Islet precursor cell (in vitro differentiated cells): Measurements from ENCODE around the gene EPHA3.
"Not testable (repeated sequence)": the region's sequence is repeated elsewhere in the genome, so short reads cannot be mapped to it uniquely, and the experiment has no call there.

Experiments used
- DNase-seq: peaks from one replicate; pipeline ENCODE4 v3.0.0-alpha.2; 2018

Gene EPHA3

GRCh38 chr3:89289574-89290190 lies 182.3 kb downstream of the EPHA3 start:
- DNase-seq = no peak

GRCh38 chr3:89297199-89297598 lies 189.8 kb downstream of the EPHA3 start:
- no peak for DNase-seq

DNA sequence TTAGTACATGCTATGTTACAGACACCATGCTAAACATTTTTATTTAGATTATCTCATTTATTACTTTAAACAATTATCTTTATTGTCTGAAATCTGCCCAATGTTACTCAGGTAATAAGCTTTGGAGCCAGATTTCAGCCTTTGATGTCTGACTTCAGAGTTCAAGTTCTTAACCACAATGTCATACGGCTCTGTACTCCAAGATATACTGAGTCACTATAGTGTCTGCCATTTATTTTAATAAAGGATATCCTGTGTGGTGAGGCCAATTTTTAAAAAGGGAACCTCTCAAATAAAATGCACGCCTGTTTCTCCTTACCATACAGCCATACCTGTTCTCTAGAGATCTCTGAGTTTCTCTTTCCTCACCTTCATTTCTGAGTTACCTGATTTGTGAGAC lies 193.1 kb downstream of the EPHA3 start:
- no peak for DNase-seq

DNA sequence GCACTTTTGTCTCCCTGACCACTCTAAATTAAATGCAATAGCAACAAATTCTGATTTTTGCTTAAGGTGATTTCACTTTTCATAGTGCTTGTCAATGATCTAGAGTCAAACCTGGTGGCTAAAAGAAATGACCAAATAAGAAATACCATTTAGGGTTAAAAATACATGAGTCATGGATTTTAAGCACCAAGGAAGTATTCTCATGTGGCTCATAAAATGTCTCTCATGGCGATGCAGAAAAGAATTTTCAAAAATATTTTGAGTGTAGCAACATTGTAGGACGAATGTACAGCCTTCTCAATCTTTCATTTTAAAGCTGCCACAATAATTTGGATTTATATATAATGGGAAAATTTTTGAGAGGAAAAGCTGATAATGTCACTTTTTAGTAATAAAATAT lies 193.6 kb downstream of the EPHA3 start:
- DNase-seq = no peak

GRCh38 chr3:89303701-89304100 lies 196.3 kb downstream of the EPHA3 start:
- DNase-seq = no peak

- no peak for DNase-seq
Observed at GRCh38 chr3:89306540-89306939, 199.1 kb downstream of the EPHA3 start.

GRCh38 chr3:89311581-89311980 lies 204.2 kb downstream of the EPHA3 start:
- no peak for DNase-seq

DNA sequence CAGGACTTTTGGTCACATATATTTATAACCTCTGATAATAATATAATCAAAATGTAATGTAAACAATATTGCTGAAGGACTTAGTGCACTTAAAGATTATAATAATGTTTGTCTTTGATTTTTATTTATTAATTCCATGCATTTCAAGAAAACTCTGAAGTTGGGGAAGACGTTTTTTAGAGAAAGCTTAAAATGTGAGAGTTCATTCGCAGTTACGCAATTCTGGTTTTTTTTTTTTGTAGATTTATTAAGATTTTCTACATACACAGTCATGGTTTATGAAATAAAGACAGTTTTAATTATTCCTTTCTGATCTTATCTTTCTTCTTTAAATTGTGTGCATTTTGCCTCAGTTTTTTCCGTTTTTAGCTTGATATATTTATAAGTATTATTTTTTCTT lies 204.7 kb downstream of the EPHA3 start:
- DNase-seq = no peak

DNA sequence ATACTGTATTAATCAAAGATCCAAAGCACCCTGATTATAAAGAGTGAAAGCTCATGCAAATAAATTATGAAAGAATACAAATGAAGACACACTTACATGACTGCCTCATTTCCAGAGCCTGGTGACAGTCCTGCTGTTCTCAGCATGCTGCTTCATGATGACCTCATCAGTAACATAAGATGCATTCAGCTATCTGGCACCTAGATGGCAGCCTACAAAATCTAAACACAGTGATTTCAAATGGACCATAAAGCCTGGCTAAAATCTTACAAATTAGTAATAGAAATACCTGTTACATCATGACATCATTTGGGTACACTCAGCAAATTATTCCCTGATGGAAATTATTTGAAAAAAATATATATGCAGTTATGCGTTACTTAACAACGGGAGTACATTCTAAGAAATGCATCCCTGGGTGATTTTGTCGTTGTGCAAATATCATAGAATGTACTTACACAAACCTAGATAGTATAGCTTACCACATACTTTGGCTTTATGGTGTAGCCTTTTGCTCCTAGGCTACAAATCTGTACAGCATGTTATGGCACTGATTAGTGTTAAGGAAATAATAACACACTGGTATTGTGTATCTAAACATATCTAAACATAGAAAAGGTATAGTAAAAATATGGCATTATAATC lies 207.2 kb downstream of the EPHA3 start:
- DNase-seq = no peak

DNA sequence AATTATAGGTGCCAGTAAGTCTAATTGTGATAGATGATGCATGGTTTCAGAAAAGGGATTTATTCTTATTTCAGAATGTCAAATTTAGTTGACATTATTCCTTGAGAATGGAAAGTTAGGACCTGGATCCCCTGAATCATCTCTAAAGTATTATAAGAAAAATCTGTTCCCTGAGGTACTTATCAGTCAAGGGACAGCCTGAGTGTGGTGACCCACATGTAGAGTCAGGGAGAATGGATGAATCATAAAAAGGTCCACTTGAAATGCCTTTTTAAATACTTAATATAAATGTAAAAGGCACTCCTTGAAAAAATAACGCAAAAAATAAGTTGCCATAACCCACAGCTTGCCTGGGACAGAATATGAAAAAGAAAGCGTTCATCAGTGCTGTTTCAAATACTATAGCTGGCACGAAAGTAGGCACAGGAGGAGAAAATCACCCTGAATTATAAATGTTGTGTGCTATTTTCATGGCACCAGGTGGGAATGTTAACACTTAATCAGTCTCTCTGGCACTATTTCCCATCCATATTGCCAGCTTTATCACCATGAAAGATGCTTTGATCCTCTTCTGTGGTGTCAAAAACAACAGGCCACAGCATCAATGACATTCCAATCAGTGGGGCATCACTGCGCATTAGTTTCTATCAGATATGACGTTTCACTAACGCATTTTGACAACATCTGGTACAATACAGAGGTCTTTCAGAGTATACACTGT lies 208.5 kb downstream of the EPHA3 start:
- no peak for DNase-seq

- DNase-seq = no peak
Observed at GRCh38 chr3:89320186-89320585, 212.8 kb downstream of the EPHA3 start.

GRCh38 chr3:89326997-89327396 lies 219.6 kb downstream of the EPHA3 start:
- no peak for DNase-seq

GRCh38 chr3:89332386-89332785 lies 225.0 kb downstream of the EPHA3 start:
- DNase-seq = no peak

DNA sequence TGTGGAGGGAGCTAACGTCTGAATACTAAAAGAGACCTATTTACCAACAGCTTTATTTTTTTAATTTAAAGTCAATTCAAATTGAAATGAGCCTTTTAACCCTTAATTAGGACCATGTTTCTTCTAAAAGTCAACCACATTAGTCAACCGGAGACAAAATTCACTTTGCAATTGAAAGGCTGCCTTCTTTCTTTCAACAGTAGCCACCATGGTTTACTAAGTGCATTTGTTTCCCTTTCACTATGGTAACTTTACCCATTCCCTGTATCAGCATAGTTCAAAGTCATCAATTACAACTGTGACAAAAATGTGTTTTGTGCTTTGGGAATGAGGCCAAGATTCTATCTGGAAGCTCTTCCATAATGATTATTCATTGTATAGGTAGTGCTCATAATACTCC lies 225.4 kb downstream of the EPHA3 start:
- no peak for DNase-seq

DNA sequence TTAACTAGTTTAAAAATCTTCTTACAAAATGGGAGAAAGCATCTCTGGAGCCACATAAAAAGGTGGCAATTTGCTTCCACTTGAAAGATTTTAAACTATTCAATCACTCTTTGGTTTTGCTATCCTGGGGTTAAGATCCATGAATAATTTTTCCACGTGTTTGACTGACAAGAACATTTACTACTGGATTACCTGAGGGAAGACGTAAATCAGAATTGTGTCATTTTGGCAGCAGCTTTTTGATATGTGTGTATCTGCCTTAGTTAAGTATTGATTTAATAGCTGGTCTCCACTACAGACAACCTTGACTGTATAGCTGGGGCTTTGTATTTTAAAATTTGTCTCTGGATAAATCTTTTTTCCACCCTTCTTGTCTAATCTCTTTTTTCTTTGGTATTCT lies 228.3 kb downstream of the EPHA3 start:
- DNase-seq = no peak

GRCh38 chr3:89340408-89340807 lies 233.0 kb downstream of the EPHA3 start:
- DNase-seq = no peak

- DNase-seq = no peak
Observed at GRCh38 chr3:89344076-89344475, 236.7 kb downstream of the EPHA3 start.

- not testable (repeated sequence) for DNase-seq
Observed at GRCh38 chr3:89350935-89351334, 243.5 kb downstream of the EPHA3 start.

DNA sequence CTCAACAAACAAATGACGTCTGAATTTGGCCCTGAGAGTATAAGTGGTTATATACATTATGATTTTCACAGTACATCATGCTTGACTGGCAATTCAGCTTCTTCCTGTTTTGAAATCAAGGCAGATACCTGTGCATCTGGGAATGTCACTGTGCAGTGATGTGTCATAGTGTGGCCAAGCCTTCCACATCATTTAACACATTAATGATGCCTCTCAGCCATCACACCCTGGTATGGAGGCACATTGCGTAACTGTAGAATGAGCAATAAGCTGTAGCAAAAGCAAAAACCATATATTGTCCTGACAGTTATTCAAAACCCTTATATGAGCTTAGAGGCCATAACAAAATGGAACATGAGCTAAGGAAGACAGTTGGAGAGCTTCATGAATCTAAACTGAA lies 246.0 kb downstream of the EPHA3 start:
- DNase-seq = no peak

DNA sequence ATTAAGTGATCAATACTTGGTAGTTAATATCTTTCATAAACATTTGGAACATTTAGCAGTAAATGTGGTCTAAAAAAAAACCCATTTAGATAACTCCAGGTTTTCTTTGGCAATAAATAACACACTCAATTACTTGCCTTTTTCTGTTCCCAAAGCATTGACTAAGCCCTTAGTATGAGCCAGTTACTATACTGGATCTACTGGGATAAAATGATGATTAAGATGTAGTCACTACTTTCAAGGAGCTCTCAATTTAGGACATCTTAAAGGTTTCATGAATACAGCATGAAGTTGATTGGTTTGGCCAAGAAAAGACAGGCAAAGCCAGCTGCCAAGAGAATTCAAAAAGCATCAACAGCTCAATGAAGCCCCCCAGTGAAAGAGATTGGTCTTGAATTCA lies 250.9 kb downstream of the EPHA3 start:
- no peak for DNase-seq

DNA sequence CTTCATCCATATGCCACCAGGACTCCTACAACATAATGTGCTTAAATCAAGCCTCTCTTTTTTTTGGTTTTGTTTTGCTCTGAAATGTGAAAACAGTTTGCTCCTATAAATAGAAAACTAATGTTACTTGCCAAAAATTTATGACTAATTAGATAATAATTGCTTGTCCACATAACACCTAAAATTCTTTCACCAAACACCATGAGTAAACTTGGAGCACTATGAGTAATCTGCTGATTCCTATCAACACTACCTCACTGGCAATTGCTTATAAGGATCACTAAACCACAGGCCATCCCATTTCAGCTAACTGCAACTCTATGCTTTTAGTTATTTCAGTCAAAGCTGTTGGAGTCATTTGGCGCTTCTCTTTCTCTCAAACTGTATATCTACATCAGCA lies 252.7 kb downstream of the EPHA3 start:
- DNase-seq = no peak

DNA sequence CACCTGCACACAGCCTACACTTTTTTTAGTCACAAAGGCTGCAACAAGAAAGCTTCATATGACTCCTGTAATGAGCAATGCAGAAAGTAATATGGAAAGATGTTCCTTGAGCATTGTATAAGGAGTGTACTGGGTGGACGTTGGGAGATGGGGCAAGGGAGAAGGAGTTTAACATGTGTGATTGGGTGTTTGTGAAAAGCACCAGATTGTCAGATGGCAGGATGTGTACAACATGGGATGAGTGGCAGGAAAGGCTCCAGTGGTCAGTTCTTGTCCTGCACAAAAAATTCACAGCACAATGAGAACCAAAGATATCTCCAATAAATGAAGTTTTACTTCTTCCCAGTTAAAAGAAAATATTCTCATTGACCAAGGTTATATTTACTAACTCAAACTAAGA lies 255.1 kb downstream of the EPHA3 start:
- no peak for DNase-seq

DNA sequence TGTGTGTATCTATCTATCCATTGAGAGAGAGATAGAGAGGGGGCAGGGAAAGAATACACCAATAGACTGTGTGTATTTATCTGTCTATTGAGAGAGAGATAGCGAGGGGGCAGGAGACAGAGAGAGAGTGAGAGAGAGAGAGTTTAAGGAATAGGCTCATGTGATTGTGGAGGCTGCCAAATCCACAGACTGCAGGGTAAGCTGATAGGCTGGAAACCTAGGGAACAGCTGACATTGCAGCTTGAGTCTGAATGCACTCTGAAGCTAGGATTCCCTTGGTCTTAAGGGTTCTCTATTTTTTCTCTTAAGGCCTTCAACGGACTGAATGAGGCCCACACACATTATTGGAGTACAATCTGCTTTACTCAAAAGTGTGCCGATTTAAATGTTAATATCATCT lies 255.8 kb downstream of the EPHA3 start:
- DNase-seq = no peak

DNA sequence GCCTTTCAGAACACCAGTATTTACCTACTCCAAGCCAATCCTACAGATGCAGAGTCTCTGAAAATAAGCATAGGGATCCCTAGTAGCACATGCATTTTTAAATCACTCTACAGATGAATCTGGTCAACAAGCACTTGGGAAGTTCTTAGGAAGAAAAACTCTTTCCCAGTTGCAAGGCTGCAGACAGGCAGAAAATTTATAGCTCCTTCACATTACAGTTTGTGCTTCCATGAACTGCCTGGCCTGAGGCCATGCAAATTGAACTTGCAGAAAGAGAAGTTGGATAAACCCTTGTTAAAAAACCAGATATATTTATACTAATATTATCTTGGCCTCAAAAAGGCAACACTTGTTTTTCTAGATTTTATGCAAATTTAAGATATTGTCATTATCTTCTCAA lies 256.9 kb downstream of the EPHA3 start:
- DNase-seq = no peak

GRCh38 chr3:89367166-89367565 lies 259.7 kb downstream of the EPHA3 start:
- DNase-seq = no peak
